HUDEP-2 (cell line): ENCODE data around the gene SNAPC4.
"Not testable (repeated sequence)": the region's sequence is repeated elsewhere in the genome, so short reads cannot be mapped to it uniquely, and the experiment has no call there.

Experiments
- DNase-seq, 76 experiments: peaks; one replicate each; lab custom pipeline; 2025; ENCODE audit not compliant: unreplicated experiment in 76 of 76; lab: John Stamatoyannopoulos, UW

Gene SNAPC4

DNA sequence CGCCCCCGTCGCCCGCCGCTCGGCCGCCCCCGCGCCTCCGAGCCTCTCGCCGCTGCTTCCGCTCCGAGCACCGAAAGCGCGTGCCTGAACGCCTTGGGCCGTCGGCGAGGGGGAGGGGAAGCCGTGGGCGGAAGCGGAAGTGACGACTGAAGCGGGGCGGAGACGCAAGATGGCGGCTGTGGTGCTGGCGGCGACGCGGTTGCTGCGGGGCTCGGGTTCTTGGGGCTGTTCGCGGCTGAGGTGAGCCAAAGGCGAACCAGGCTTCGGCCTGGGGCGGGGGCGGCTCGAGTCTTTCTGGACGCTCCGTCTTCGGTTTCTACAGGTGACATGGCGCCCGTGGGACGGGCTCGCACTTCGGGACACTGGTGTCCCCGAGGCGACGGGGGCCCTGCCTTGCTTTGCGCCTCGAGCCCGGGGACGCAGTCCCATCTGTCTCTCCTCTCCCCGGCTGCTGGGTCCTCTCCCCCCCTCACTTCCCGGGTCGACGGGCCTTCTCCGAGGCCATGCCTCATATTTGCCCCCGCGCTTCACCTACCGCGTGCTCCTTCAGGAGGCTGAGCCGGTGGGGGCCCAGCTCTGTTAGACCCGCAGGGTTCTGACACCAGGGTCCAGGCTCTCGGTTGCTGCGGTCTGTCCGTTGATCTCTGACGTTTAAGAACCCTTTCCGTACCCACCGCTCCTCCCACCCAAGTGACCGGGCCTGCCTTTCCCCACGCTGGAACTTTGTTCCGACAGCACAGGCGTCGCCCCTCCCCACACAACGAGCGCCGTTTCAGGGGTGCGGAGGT, 10.7 kb upstream of the SNAPC4 start, which contains the start of the genes ENTR1 and PMPCA:
TSS of gene ENTR1 (minus strand) at position 115 of the 788 bp plus-strand sequence. CDS start 217 bp downstream, outside the sequence.
TSS of gene PMPCA (plus strand) at position 159 of the 788 bp plus-strand sequence. CDS start at position 170, 11 bp downstream.
- peak in 74 of 76 experiments; percentile 31 to 92 (median 80) for DNase-seq

DNA sequence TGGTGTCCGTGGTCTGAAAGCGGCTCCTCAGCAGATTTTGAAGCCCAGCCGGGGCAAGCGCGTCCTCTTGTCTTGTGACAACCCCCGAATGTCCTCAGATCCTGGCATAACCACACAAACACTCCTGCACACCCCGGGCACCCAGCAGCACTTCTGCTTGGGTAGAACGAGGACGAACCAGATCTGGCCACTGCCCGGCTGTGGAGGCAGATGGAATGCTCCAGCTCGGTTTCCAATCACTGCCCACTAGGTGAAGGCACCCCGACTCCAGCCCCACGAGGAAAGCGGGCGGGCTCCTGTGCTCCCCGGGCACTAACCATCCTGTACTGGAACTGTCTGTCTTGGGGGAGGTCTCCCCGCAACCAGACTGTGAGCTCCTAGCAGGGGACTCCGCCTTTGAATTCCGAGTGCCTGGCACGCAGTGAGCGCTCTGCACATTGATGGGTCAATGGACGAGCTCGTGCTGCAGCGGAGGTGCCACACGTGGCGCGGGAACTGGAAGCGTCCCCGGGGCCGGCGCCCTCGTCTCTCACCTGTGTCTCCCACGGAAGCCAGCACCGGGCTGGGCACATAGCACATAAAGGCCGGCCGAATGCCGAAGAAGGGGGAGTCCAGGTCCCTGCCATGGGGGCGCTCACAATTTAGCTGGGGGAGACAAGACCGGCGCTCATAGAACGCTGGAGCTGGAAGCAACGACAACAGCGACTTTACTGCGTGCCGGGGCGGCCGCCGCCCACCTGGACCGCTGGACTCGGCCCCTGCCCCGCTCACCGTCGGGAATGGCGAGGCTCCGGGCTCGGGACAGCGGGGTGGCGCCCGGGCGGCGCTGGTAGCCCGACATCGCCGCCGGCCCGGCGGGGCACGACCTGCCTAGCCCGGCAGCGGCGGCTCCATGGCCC, 9.8 kb upstream of the SNAPC4 start:
- peak in 27 of 76 experiments; percentile 5 to 62 (median 17) for DNase-seq

DNA sequence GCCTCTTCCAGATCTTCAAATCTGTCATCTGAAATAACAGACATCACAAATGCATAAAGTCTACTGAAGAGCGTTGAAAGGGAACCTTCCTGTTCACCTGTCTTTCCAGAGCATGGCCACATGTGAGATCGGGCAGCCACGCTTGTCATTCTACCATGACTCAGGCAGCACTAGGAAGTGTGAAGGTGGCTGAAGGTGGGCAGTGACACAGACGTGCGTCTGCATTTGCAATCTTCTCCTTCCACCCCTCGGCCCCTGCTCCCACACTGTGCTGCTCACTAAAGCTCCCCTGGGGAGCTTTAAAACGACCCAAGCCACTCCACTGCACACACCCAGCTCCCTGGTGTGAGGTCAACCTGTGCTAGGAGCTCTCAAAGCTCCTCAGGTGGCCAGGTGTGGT, 7.9 kb upstream of the SNAPC4 start:
- DNase-seq = no peak

DNA sequence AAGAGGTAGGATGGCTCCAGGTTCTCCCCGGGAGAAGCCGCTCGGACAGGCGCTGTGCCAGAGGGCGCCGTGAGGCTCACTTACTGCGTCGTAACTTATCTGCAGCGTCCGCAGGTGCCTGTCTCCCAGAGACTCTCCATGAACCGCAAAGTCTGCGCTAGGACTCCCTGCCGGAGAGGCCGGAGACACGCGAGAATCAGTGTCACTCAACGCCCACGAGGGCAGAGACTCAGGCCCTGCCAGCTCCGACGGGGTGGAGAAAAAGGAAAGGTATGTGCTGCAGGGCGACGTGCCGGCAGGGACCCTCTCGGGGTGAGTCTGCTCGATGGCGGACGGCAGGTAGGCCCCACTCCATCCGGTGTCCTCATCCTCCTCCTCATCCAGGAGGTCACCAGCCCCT, 7.1 kb upstream of the SNAPC4 start:
- DNase-seq = not testable (repeated sequence)

DNA sequence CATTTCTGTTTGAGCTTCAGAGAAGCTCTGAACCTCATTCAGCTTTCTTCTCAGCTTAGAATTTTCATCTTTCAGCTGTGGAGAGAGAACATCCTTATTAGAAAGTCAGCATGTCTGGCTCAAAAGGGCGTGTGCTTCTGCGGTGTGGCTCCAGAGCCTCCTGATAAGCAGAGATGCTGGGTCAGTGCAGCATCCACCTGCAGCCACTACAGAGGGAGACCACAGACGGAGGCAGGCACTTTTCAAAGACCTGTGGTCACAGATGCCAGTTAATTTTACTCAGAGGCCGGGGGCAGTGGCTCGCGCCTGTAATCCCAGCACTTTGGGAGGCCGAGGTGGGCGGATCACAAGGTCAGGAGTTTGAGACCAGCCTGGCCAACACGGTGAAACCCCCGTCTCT, 5.9 kb upstream of the SNAPC4 start:
- not testable (repeated sequence) for DNase-seq

DNA sequence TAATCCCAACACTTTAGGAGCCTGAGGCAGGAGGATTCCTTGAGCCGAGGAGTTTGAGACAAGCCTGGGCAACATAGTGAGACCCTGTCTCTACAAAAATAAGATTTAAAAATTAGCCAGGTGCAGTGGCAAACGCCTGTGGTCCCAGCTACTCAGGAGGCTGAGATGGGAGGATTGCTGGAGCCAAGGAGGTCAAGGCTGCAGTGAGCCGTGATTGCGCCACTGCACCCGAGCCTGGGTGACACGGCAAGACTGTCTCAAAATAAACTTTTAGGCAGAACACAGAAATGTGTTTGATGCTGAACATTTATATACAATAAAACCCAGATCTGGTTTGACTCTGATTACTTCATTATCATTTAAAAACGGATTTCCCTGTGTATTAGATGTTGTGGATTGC, 5.5 kb upstream of the SNAPC4 start:
- DNase-seq = no peak

DNA sequence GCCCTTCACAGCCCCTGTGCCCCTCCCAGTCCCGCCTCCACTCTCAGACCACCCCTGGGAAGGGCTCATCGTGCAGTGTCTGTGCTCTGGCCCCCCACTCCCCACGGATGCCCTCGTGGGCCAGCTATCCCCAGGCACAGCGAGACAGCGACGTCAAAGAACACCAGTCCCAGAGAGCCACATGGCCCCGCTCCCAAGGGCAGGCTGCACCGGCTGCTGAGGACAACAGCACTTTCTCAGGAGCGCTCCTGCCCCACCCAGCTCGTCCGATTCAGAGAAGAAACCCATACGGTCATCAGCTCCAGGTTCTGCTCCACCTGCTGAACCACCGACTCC, 4.8 kb upstream of the SNAPC4 start:
- no peak for DNase-seq

DNA sequence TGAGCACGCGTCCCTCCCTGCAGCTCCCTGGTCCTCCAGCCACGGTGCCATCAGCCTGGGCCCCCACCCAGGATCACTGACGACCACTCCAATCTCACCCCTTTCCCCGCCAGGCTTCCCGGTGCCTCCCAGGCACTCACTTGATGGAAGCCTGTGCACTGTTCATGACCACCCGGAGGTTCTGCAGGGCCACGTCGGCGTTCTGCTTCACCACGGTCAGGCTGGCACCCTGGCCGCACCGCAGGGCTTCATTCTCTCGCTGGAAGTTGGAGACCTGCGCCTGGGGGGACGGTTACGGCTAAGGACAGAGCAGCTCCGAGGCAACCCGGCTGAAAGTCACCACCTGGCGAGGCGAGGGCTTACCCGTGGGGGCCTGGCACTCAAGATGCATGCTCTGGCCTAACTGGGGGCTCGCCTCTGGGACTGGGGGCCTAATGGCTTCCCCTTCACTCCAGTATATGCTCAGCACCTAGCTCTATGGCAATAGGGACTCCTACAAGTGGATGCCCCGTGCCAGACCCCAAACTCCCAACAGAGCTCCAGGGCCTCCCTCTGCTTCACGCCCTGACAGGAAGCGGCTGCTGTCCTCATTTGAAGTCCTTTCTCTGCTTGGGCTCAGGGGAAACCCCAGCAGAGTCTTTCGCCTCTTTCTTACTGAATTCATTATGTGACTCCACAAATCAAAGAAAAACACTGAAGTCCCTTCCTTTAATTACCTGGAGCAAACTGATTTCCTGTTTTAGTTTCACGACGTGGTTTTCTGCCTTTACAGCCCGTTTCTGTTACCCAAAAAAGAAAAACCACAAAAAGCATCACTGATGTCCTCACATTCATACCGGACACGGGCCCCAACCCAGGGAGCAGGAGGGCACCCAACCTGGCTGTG, 4.2 kb upstream of the SNAPC4 start:
- no peak for DNase-seq

DNA sequence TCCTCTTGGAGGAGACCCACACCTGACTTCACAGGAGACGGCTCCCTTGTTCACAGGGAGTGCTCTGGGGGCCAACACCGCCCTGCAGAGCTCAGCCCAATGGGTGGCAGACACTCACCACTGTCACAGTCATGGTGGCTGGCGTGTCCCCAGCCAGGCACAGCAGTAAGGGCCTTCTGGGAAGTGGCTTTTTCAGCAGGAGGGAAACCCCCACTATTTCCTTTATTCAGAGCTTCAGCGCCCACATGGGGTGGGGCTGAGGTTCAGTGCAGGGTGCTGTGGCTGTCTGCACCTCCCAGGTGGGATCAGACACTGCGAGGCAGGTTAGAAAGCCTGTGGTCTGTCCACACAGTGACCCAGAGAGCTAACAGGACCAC, 3.6 kb upstream of the SNAPC4 start:
- DNase-seq = peak in 1 of 76 experiments; percentile 11

DNA sequence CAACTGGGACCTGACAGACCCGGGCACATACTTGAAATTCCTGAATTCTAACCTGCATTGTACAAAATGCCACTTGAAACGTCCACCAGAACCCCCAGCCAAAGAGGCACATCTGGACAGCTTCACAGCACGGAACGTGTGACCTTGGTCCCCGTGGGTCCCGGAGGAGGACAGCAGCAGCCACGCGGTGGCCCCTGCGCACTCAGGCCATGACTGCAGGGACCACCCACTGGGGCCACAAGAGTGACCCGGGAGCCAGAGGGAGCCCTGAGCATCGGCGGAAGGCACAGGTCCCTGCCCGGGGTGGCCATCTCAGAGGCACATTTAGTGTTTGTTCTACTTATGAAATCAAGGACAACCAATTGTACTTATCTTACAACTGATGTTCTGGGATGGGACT, 2.1 kb upstream of the SNAPC4 start:
- DNase-seq = no peak

DNA sequence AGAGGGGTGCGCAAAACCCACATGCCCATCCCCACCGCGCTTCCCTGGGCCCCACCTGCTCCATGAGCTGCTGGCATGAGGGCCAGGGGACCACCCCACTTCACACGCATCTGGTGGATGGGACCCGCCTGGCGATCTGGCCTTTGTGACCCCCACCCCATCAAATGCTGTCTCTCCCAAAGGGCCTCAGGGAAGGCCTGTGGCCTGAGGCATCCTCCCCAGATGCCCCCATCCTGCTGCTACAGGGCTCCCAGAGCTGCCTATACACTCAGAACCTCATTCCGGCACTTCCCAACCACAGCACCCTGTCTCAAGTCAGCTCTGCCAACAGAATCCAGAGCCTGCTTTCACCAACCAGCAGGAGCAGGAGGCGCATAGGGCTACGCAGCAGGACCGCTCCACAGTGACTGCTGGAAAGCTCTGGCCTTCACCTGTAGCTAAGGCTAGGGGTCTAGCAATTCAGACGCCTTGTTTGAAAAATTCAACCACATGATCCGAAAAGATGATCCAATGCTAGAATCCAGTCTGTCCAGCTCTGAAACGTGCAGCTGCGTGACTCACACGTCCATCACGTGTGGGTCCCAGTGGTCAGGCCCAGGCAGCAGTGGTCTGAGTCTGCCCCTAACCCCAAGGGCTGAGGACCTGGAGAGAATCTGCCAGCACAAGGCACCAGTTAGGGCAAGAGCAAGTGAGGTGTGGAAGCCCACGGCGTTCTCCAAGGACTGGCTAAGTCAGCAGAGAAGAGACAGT, 1.4 kb upstream of the SNAPC4 start:
- no peak for DNase-seq

DNA sequence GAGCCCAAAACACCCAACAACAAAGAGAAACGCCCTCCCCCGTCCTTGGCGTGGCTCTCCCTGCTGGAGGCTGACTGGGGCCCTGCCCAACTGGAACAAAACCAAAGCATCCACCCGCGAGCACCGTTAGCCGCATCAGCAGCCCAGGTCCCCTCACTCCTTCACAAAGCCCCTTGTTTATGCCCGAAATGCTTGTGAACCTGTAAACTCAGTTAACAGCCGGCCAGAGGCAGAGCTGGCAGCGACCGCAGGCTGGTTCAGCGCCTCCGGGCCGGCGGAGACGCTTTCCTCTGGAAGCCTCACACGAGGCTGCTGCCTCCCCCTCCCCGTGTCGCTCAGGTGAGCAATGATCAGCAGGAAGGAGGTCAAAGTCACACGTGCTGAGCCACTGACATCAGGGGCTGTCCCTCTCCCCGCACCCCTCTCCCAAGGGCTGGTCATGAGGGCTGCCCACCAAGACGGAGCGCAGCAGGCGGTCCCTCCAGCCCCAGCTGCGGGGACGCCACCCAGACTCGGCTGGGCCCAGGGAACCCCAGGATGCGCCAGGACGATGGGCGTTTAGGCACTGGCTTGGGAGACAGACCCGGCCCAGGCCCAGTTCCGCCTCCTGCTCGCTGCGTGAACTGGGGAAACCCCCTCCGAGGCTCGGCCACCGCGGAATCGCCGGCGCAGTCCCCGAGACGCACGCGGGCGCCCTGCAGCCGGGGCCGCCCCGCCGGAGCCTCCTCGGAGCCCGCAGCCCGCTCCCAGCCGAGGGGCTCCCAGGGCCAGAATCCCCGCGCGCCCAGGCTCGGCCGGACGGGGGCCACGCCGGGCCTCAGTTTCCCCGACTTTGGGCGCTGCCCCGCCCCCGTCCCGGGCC, 563 bp downstream of the SNAPC4 start:
- DNase-seq = peak in 58 of 76 experiments; percentile 7 to 68 (median 40)

DNA sequence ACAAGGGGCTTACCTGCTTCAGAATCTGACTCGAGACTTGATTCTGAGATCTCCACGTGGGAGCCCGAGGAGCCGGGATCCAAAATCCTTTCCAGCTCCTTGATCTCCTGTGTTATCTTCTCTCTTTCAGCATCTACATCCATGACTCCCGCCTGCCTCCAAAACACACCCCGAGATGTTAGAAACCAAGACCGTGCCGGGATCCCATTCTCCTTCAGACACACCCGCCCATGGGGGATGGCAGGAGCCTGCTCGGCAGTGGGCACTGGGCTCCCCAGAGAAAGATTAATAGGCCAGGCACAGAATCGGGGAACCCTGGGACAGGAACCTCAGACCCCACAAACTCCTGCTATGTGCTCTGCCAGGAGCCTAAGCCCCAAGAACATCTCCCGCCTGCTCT, 1.7 kb downstream of the SNAPC4 start:
- no peak for DNase-seq

DNA sequence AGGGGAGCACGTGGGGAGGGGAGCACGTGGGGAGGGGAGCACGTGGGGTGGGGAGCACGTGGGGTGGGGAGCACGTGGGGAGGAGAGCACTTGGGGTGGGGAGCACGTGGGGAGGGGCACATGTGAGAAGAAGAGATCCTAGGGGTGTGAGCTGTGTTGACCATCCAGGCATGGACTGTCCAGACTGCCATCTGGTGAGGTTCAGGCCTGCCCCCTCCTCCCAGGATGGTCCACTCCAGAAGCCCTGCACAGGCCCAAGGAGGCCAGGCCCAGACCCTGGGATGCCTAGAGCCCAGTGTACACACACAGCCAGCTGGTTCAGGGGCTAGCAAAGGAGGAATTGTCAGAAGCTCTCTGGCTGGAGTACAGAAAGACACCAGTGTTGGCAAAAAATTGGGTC, 2.3 kb downstream of the SNAPC4 start:
- no peak for DNase-seq

DNA sequence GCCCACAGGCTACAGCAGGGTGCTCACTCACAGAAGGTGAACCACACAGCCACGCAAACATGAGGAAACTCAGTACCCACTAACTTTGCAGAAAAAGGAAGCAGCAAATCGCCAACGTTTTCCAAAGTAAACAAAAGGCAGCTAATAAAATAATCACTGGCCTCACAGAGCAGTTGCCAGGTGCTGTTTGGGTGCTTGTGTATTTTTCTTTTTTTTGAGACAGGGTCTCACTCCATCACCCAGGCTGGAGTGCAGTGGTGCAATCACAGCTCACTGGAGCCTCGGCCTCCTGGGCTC, 3.8 kb downstream of the SNAPC4 start:
- DNase-seq = no peak

DNA sequence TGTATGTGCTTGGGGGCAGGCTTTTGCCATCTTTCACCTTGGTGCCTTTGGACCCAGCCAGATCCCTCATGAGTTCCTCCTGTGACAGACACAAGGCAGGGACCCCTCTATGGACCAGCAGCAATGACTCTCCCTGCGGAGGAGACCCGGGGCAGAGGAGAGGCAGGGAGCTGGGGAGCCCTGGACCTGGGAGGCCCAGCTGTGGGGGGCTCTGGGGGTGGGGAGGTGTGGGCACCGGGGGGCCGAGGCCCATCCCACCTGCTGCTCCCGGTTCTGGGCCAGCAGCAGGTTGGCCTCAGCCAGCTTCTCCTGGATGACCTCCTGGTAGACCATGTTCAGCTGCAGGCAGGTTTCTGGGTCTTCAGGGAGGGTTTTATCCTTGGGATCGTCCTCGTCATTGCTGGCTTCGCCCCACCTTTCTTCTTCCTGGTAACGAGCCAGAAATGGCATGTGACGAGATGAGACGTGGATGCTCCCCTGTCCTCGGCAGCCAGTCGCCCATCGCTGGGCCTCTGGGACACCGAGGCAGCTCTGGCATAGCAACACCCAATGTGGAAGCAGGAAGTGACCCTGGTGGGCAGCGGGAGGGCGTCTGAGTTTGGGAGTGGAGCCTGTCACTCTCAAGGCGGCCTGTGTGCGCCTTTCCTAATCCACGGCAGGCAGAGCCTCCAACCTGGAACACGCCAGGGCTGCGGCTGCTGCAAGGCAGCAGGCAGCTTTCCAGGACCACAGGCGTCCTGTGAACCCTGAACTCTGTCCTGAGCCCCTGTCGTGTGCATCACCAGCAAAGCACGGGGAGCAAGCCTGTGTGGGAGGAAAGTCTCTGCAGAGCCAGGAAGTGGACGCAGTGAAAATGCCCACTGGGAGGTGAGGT, 4.4 kb downstream of the SNAPC4 start:
- DNase-seq = no peak

DNA sequence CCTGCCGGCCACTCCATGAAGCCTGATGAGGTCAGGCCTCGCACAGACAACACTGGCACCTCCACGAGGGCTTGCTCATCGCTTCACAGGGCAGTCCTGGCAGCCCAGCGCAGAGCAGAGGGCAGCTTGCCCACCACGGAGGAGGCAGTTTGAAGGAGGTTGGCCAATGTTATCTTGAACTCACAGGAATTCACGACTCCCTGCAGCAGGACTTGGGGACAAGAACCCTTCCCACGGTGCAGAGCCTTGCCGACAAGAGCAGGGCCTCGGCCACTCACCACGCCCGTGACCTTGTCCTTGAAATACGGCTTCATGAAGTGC, 5.0 kb downstream of the SNAPC4 start:
- peak in 31 of 76 experiments; percentile 6 to 63 (median 27) for DNase-seq

DNA sequence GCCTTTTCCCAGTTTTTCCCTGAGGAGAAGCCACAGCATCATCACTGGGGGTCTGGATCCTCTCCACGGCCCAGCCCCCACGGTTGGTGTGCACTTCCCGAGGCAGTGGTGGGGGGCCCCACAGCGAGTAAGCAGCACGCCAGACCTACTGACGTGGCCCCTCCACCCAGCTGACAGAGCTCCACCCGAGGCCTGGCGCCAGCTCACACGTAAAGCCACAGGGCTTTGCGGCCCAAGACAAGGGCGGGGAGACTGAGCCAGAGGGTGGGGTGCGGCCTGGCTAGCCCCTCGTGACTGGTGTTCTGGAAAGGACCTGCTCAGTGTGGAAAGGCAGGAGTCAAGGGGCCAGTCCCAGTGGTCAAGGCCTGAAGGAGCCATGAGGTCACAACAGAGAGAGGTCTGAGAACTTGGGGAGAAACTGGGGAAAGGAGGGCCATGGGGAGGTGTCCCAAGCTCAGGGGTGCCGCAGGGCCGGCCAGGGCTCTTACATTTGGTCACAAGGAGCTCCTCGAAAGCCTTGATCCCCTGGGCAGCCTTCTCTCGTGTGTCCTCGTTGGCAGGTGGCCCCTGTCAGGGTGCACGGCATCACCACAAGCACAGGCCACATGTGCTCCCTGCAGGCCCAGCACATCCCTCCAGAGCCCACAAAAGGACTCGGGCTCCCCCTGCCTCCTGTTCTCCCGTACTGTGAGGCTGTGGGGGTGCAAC, 5.5 kb downstream of the SNAPC4 start:
- peak in 45 of 76 experiments; percentile 6 to 62 (median 34) for DNase-seq
